IMR-90 (cell line): ENCODE measurements around the gene MTA2. TPM values are rescaled to one million over a fixed set of nuclear protein-coding genes. Genes with fewer than 3 reads are reported as not detected.
A peak's percentile ranks its signal among the peaks of the same experiment; 100 is the strongest.

ENCODE experiments used
- ATAC-seq: fragments of 200-7000 bp; cut with Tn5 transposase; 2 replicates; pipeline ENCODE4 v1.9.1; 2020; ENCODE audit warnings: low read depth, mild to moderate bottlenecking, moderate library complexity
- BruUV-seq: library from RNA; stranded (reverse); fragments of 400-500 nt; replicated peaks from 2 replicates; lab custom pipeline; 2021; lab: Mats Ljungman, UMichigan
- CTCF ChIA-PET: fragments of 300-600 bp; formaldehyde crosslinking; extraction: SDS; loops from one replicate; lab custom pipeline; 2021; ENCODE audit warnings: antibody characterized with exemption; lab: Yijun Ruan, JAX
- POLR2A ChIA-PET: fragments of 300-600 bp; sonication (Branson Sonifier 250); formaldehyde crosslinking; loops from one replicate; lab custom pipeline; 2022; ENCODE audit warnings: antibody characterized with exemption; ENCODE audit not compliant: unreplicated experiment; lab: Charles Lee
- DNase-seq: peaks from one replicate; pipeline ENCODE4 v3.0.0; 2013
- H2AFZ ChIP-seq: replicated peaks from 2 replicates; pipeline ENCODE3; 2013; ENCODE audit warnings: low read length, mild to moderate bottlenecking; ENCODE audit not compliant: poor library complexity
- H2AK5ac ChIP-seq: 2 replicates; pipeline ENCODE4 v1.6.1; 2013; ENCODE audit warnings: low read depth, low read length, inconsistent platforms
- H2AK9ac ChIP-seq: replicated peaks from 2 replicates; pipeline ENCODE3; 2013; ENCODE audit warnings: mild to moderate bottlenecking, low read depth, low read length, moderate library complexity; ENCODE audit not compliant: poor library complexity
- H2BK120ac ChIP-seq: 2 replicates; pipeline ENCODE4 v1.6.1; 2013; ENCODE audit warnings: low read depth, low read length, inconsistent platforms
- H2BK15ac ChIP-seq: 3 replicates; pipeline ENCODE4 v1.6.1; 2013; ENCODE audit warnings: low read depth, low read length, inconsistent platforms
- H2BK20ac ChIP-seq: 2 replicates; pipeline ENCODE4 v1.6.1; 2013; ENCODE audit warnings: low read depth, mild to moderate bottlenecking, inconsistent platforms, low read length, moderate library complexity
- H2BK5ac ChIP-seq: 2 replicates; pipeline ENCODE4 v1.6.1; 2013; ENCODE audit warnings: mild to moderate bottlenecking, low read depth, low read length, inconsistent platforms; ENCODE audit not compliant: poor library complexity, severe bottlenecking
- H3K14ac ChIP-seq: replicated peaks from 2 replicates; pipeline ENCODE4 v1.6.1; 2013; ENCODE audit warnings: low read depth, low read length, inconsistent platforms
- H3K18ac ChIP-seq: 2 replicates; pipeline ENCODE4 v1.6.1; 2013; ENCODE audit warnings: low read depth, low read length, control low read depth
- H3K23ac ChIP-seq: 2 replicates; pipeline ENCODE4 v1.6.1; 2013; ENCODE audit warnings: low read depth, low read length, inconsistent platforms
- H3K27ac ChIP-seq: 2 replicates; pipeline ENCODE4 v1.5.1; 2013; ENCODE audit warnings: mild to moderate bottlenecking, control low read depth, low read length; ENCODE audit not compliant: insufficient read depth
- H3K27me3 ChIP-seq: 2 replicates; pipeline ENCODE4 v1.6.1; 2013; ENCODE audit warnings: low read length; ENCODE audit not compliant: control insufficient read depth, insufficient read depth
- H3K36me3 ChIP-seq: 2 replicates; pipeline ENCODE4 v1.6.1; 2013; ENCODE audit warnings: low read length, mixed read lengths; ENCODE audit not compliant: control insufficient read depth, insufficient read depth
- H3K4ac ChIP-seq: 2 replicates; pipeline ENCODE4 v1.6.1; 2013; ENCODE audit warnings: low read depth, low read length, inconsistent platforms
- H3K4me1 ChIP-seq: 2 replicates; pipeline ENCODE4 v1.6.1; 2013; ENCODE audit warnings: low read length, mixed read lengths; ENCODE audit not compliant: control insufficient read depth, insufficient read depth
- H3K4me2 ChIP-seq: 2 replicates; pipeline ENCODE4 v1.6.1; 2013; ENCODE audit warnings: low read depth, mild to moderate bottlenecking, control low read depth, low read length, moderate library complexity
- H3K4me3 ChIP-seq: 2 replicates; pipeline ENCODE4 v1.5.1; 2013; ENCODE audit warnings: low read depth, mild to moderate bottlenecking, control low read depth, low read length, moderate library complexity; ENCODE audit not compliant: insufficient read depth
- H3K56ac ChIP-seq: 2 replicates; pipeline ENCODE4 v1.6.1; 2013; ENCODE audit warnings: low read length, inconsistent platforms; ENCODE audit not compliant: insufficient read depth; ENCODE audit errors: extremely low read depth
- H3K79me1 ChIP-seq, 2 experiments: 2 replicates each; pipeline ENCODE4 v1.6.1; 2013; ENCODE audit warnings: low read length in 2 of 2, inconsistent platforms in 1 of 2, low read depth in 1 of 2
- H3K9ac ChIP-seq: 2 replicates; pipeline ENCODE4 v1.6.1; 2013; ENCODE audit warnings: low read depth, low read length, control low read depth
- H3K9me1 ChIP-seq: 2 replicates; pipeline ENCODE4 v1.6.1; 2013; ENCODE audit warnings: low read length, inconsistent platforms; ENCODE audit not compliant: insufficient read depth
- H3K9me3 ChIP-seq: 2 replicates; pipeline ENCODE4 v1.6.1; 2013; ENCODE audit warnings: low read length; ENCODE audit not compliant: control insufficient read depth, insufficient read depth
- H4K20me1 ChIP-seq: 2 replicates; pipeline ENCODE4 v1.6.1; 2013; ENCODE audit warnings: low read length, inconsistent platforms; ENCODE audit not compliant: insufficient read depth
- H4K5ac ChIP-seq: 2 replicates; pipeline ENCODE4 v1.6.1; 2013; ENCODE audit warnings: mild to moderate bottlenecking, low read depth, low read length, control low read depth
- H4K8ac ChIP-seq, 2 experiments: 2 replicates each; pipeline ENCODE4 v1.6.1; 2013; ENCODE audit warnings: low read depth in 2 of 2, low read length in 2 of 2, control low read depth in 1 of 2, inconsistent platforms in 1 of 2
- H4K91ac ChIP-seq: 2 replicates; pipeline ENCODE4 v1.6.1; 2013; ENCODE audit warnings: low read depth, low read length, inconsistent platforms; ENCODE audit not compliant: insufficient read depth
- BHLHE40 ChIP-seq: fragments of 150-350 bp; IDR thresholded peaks from 2 replicates; pipeline ENCODE4 v1.6.1; 2016; ENCODE audit warnings: mild to moderate bottlenecking, low read depth, low read length
- CEBPB ChIP-seq: IDR thresholded peaks from 2 replicates; pipeline ENCODE4 v1.6.1; 2012; ENCODE audit warnings: low read depth, low read length, improper control_type of control experiment
- CHD1 ChIP-seq: IDR thresholded peaks from 2 replicates; pipeline ENCODE4 v1.6.1; 2012; ENCODE audit warnings: low read depth, low read length, improper control_type of control experiment
- FOS ChIP-seq: fragments of 150-350 bp; IDR thresholded peaks from 2 replicates; pipeline ENCODE4 v1.6.1; 2016; ENCODE audit warnings: low read depth, low read length
- MAFK ChIP-seq: IDR thresholded peaks from 2 replicates; pipeline ENCODE4 v1.6.1; 2012; ENCODE audit warnings: low read depth, low read length, improper control_type of control experiment
- MAZ ChIP-seq: IDR thresholded peaks from 2 replicates; pipeline ENCODE4 v1.6.1; 2012; ENCODE audit warnings: low read depth, mild to moderate bottlenecking, low read length, improper control_type of control experiment, moderate library complexity, borderline replicate concordance
- MXI1 ChIP-seq: IDR thresholded peaks from 2 replicates; pipeline ENCODE4 v1.6.1; 2012; ENCODE audit warnings: low read depth, mild to moderate bottlenecking, low read length, moderate library complexity, borderline replicate concordance
- NFE2L2 ChIP-seq: fragments of 150-350 bp; IDR thresholded peaks from 2 replicates; pipeline ENCODE4 v1.6.1; 2016; ENCODE audit warnings: low read depth, mild to moderate bottlenecking, low read length
- POLR2A ChIP-seq: IDR thresholded peaks from 2 replicates; pipeline ENCODE4 v1.6.1; 2012; ENCODE audit warnings: mild to moderate bottlenecking, low read depth, low read length
- RCOR1 ChIP-seq: IDR thresholded peaks from 2 replicates; pipeline ENCODE4 v1.6.1; 2012; ENCODE audit warnings: mild to moderate bottlenecking, low read length, improper control_type of control experiment; ENCODE audit not compliant: insufficient replicate concordance
- RFX5 ChIP-seq: IDR thresholded peaks from 2 replicates; pipeline ENCODE4 v1.8.0; 2012; ENCODE audit warnings: low read depth, mild to moderate bottlenecking, low read length, moderate library complexity
- SMC3 ChIP-seq: fragments of 150-350 bp; IDR thresholded peaks from 2 replicates; pipeline ENCODE4 v1.6.1; 2016; ENCODE audit warnings: low read depth, mild to moderate bottlenecking, antibody characterized with exemption, low read length, moderate library complexity
- WGBS, 2 experiments: methylation state at CpG; one replicate each; pipeline versions ENCODE4 v1.1.5 to v1.1.7; 2013; ENCODE audit warnings: missing lambda C conversion rate in 2 of 2; ENCODE audit not compliant: insufficient read length in 1 of 2; ENCODE audit errors: extremely low coverage in 2 of 2; 5-methylcytosine and 5-hydroxymethylcytosine counted together
- dilution Hi-C: fragments of 300-500 bp; cut with HindIII; formaldehyde crosslinking; loops from one replicate; pipeline ENCODE4 v1.14.3; 2018; ENCODE audit warnings: low sequenced_read_pairs; ENCODE audit not compliant: unreplicated experiment
- in situ Hi-C: fragments of 300-500 bp; cut with MboI; formaldehyde crosslinking; loops from 3 replicates; pipeline ENCODE4 v1.14.3; 2019; ENCODE audit warnings: low sequenced_read_pairs, inconsistent platforms, mixed read lengths
- intact Hi-C: fragments of 100-400 bp; cut with micrococcal nuclease; formaldehyde crosslinking; loops from 2 replicates; pipeline ENCODE4 v1.10.0; 2022
- polyA plus RNA-seq, 3 experiments: library from polyadenylated mRNA; depleted of rRNA; stranded (reverse); fragments of >200 nt; gene quantifications; 2 replicates each; pipeline ENCODE4 v1.2.3, GENCODE V29; 2012; ENCODE audit warnings: low replicate concordance in 1 of 3
- total RNA-seq: library from RNA; depleted of rRNA; stranded (reverse); fragments of >200 nt; gene quantifications from 2 replicates; pipeline ENCODE4 v1.2.3, GENCODE V29; 2012
- TF ChIP-seq, protein P1 (sequence below): fragments of 150-350 bp; IDR thresholded peaks from 2 replicates; pipeline ENCODE4 v1.6.1; 2017; ENCODE audit warnings: mild to moderate bottlenecking, antibody characterized with exemption, low read length, low read depth
- TF ChIP-seq, protein P2 (sequence below): conservative IDR thresholded peaks from 2 replicates; pipeline ENCODE4 v1.5.1; 2012; ENCODE audit warnings: mild to moderate bottlenecking, low read depth, low read length, improper control_type of control experiment

The MTA2 gene
- total and polyA plus RNA-seq, 2 of the 4 experiments (the other 2 are of a cell fraction) = 34.8 to 136 TPM

DNA sequence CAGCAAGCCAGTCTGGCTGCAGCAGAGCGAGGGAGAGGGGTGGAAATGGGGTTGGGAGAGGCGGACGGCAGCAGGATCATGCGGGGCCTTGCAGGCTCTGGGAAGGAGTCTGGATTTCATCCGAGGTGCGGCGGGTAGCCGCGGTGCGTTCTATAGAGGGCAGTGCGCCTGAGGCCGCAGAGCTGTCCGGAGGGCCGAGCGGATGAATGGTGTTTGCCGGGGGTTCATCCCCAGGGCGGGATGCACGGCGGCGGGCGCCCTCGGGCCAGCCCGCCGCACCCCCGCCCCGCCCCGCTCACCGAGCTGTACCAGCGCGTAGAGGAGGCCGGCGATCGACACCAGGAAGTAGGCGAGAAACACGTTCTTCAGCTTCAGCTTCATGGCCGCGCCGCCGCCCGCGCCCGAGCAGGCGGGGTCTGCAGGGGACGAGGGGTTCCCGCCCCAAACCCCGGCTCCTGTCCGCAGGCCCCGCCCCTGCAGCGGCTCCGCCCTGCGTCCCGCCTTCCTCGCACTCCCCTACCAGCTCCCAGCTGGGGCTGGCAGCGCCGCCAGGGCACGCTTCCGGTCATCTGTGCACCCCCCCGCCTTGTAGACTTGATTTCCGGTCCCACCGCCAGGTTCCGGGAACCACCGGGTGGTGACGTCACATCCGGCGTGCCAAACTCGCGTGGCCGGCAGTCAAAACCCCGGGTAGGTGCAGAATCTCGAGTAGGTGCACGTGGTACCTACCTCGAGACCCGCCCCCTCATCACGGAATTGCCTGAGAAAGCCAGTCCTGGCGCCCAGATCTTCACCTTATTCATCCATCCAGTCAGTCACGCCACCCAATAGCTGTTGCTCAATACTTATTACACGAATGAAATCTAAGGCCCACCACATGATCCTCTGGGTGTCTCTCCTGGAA is 20.2 kb upstream of the MTA2 start, which contains the start of gene B3GAT3:
Gene B3GAT3, minus strand, starts transcription at position 420 of the 904 bp plus-strand sequence. Its CDS starts 39 bp downstream, at position 381.
- Histone ChIP-seq H3K4me2 (peak within 1 kb of the TSS; percentile 94), H3K9me1 (peaks cover 7% of the 10 kb centered on the region; the same call in 1 of the 2 replicates), H3K14ac (peak within 1 kb of the TSS; percentile 92), H3K36me3 (peaks cover 27% of the 10 kb centered on the region), H2BK120ac (peak within 1 kb of the TSS; percentile 0; the same call in 1 of the 2 replicates), H3K23ac (peak within 1 kb of the TSS; percentile 80), H3K4me3 (peak within 1 kb of the TSS; percentile 89), H3K27ac (peak within 1 kb of the TSS; percentile 96), H2BK15ac (peak within 1 kb of the TSS; percentile 7; the same call in 1 of the 3 replicates), H4K5ac (peak within 1 kb of the TSS; percentile 40), H4K20me1 (no peaks in the 10 kb centered on the region; the same call in 1 of the 2 replicates), H3K79me1 (peaks cover 21 to 27% of the 10 kb centered on the region in 2 experiments), H2BK5ac (peak within 1 kb of the TSS; percentile 44), H2AK9ac (peak within 1 kb of the TSS; percentile 94), H3K9ac (peak within 1 kb of the TSS; percentile 97), H3K9me3 (no peaks in the 10 kb centered on the region), H3K27me3 (no peaks in the 10 kb centered on the region), H2AK5ac (peak within 1 kb of the TSS; percentile 71), H3K4me1 (peaks cover 3% of the 10 kb centered on the region), H2AFZ (peak within 1 kb of the TSS; percentile 95), H2BK20ac (0 out of 2 replicates have a peak within 1 kb of the TSS, but pooled peaks have one; percentile 18), H3K4ac (peak within 1 kb of the TSS; percentile 83), H3K18ac (peak within 1 kb of the TSS; percentile 24; the same call in 1 of the 2 replicates), H3K56ac (peak within 1 kb of the TSS; percentile 75), H4K91ac (peak within 1 kb of the TSS; percentile 87), H4K8ac (peak within 1 kb of the TSS; percentile 96 to 99)
- ChIA-PET POLR2A (interaction anchor here (0.6 to 1.1 kb wide), 3 partner anchors 30 to 305 kb away, joined by 5 to 15 read pairs (median 7); partner anchors contain the start of gene TUT1), CTCF (interaction anchor here (0.6 to 2.1 kb wide), 6 partner anchors 10 to 227 kb away, joined by 3 to 5 read pairs (median 4); partner anchors contain the start of genes EML3 and TUT1)
- WGBS, 2 experiments = 1% methylated on average over 38 of the region's 77 CpGs; no CpG with 5 or more reads in 1 of the 2 experiments
- DNase-seq (peak; percentile 98), ATAC-seq (peak; percentile 99)
- in situ Hi-C loops (no loop called here), intact Hi-C loops (no loop called here), dilution Hi-C loops (no loop called here)
- BruUV-seq = no TSS peak
- TF ChIP-seq FOS (no peak), NFE2L2 (no peak), POLR2A (peak; percentile 45; the same call in 1 of the 2 replicates), RFX5 (no peak), MAZ (peak; percentile 70; the same call in 1 of the 2 replicates), CHD1 (no peak), RCOR1 (no peak), MXI1 (peak; percentile 99), SMC3 (no peak), CEBPB (peak; percentile 96), MAFK (no peak; the same call in 1 of the 2 replicates), BHLHE40 (peak; percentile 70)
- TF ChIP-seq, protein P1, sequence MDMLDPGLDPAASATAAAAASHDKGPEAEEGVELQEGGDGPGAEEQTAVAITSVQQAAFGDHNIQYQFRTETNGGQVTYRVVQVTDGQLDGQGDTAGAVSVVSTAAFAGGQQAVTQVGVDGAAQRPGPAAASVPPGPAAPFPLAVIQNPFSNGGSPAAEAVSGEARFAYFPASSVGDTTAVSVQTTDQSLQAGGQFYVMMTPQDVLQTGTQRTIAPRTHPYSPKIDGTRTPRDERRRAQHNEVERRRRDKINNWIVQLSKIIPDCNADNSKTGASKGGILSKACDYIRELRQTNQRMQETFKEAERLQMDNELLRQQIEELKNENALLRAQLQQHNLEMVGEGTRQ = peak; percentile 80
- TF ChIP-seq, protein P2, sequence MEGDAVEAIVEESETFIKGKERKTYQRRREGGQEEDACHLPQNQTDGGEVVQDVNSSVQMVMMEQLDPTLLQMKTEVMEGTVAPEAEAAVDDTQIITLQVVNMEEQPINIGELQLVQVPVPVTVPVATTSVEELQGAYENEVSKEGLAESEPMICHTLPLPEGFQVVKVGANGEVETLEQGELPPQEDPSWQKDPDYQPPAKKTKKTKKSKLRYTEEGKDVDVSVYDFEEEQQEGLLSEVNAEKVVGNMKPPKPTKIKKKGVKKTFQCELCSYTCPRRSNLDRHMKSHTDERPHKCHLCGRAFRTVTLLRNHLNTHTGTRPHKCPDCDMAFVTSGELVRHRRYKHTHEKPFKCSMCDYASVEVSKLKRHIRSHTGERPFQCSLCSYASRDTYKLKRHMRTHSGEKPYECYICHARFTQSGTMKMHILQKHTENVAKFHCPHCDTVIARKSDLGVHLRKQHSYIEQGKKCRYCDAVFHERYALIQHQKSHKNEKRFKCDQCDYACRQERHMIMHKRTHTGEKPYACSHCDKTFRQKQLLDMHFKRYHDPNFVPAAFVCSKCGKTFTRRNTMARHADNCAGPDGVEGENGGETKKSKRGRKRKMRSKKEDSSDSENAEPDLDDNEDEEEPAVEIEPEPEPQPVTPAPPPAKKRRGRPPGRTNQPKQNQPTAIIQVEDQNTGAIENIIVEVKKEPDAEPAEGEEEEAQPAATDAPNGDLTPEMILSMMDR = peak; percentile 14; the same call in 1 of the 2 replicates
